Measurements from ENCODE around the gene FAIM2. TPM values are rescaled to one million over a fixed set of nuclear protein-coding genes. Genes with fewer than 3 reads are reported as not detected.

FAIM2 gene
- total and polyA plus RNA-seq, 9 of the 15 experiments (the other 6 are each of a cell fraction or from before 2014, with no cell fraction given): 0.01 to 0.10 TPM; not detected in 7

DNA sequence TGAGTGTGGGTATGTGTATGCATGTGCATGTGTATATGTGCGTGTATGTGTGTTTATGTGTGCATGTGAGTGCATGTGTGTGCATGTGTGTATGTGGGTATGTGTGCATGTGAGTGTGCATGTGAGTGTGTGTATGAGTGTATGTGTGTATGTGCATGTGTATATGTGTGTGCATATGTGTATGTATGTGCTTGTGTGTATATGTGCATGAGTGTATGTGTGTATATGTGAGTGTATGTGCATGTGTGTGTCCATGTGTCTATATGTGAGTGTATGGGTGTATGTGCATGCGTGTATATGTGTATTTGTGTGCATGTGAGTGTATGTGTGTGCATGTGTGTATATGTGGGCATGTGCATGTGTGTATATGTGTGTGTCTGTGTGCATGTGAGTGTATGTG lies 25.7 kb downstream of the FAIM2 start:
- Histone ChIP-seq H3K79me2 (ENCODE audit: control insufficient read depth, insufficient read depth, low read length) (no peaks in the 10 kb centered on the region), H3K4me2 (ENCODE audit: insufficient read depth, low read length) (no peak overlapping the region), H2AFZ (ENCODE audit: low read depth, low read length) (no peak overlapping the region), H4K20me1 (replicated peaks; ENCODE audit: control insufficient read depth, insufficient read depth, low read length) (no peaks in the 10 kb centered on the region), H3K27me3 (ENCODE audit: control insufficient read depth in 2 of 2, insufficient read depth in 2 of 2, low read length in 2 of 2) (peaks cover 0 to 12% of the 10 kb centered on the region in 2 experiments; a peak in 2 of 5 replicates), H3K9me3 (replicated peaks; ENCODE audit: control insufficient read depth, insufficient read depth, low read depth, low read length) (peaks cover 18% of the 10 kb centered on the region), H3K4me1 (replicated peaks in 1 of 2; ENCODE audit: control insufficient read depth in 2 of 2, insufficient read depth in 2 of 2, low read length in 2 of 2) (peaks cover 4 to 5% of the 10 kb centered on the region in 2 experiments; a peak in 4 of 5 replicates), H3K36me3 (ENCODE audit: control insufficient read depth, insufficient read depth, low read length) (no peaks in the 10 kb centered on the region), H3K27ac (ENCODE audit: extremely low read depth, low read depth, low read length) (no peak overlapping the region; the same call in 2 of the 3 replicates), H3K4me3 (no peak overlapping the region), H3K9ac (ENCODE audit: insufficient read depth in 1 of 2, low read depth in 2 of 2, low read length in 2 of 2) (no peak overlapping the region), H3K9me1 (ENCODE audit: control insufficient read depth, insufficient read depth, low read length) (no peaks in the 10 kb centered on the region)
- FAIRE-seq (no peak), ATAC-seq (no peak), DNase-seq (ENCODE audit: extremely low read depth in 1 of 4, low spot score in 3 of 4) (no peak)
- peak in 1 of 2 experiments; percentile 68; a peak in 1 of 4 replicates for TF ChIP-seq KDM1A (IDR thresholded peaks at IDR 0.05)
- peak; percentile 75; the same call in 1 of the 2 replicates for TF ChIP-seq TSC22D4 (tag; IDR thresholded peaks at IDR 0.05)
- TF ChIP-seq PHF20 (IDR thresholded peaks at IDR 0.05; ENCODE audit: partially characterized antibody): no peak
- TF ChIP-seq MXI1 (IDR thresholded peaks at IDR 0.05; ENCODE audit: low read depth, low read length): no peak
- intact Hi-C loops (cut with micrococcal nuclease) (no loop called here), in situ Hi-C loops (cut with MboI) (no loop called here)
- ChIA-PET CTCF (ENCODE audit: low intra/inter-chr PET ratio) (no interaction called here), POLR2A (no interaction called here)
- 3% methylated on average over 2 of the region's 2 CpGs for WGBS (ENCODE audit: insufficient coverage, low coverage, missing lambda C conversion rate)
- BruUV-seq (replicated peaks): no TSS peak

GRCh38 chr12:49877066-49877465 lies 26.6 kb downstream of the FAIM2 start:
- H3K4me1 ChIP-seq (replicated peaks in 1 of 2; ENCODE audit: control insufficient read depth in 2 of 2, insufficient read depth in 2 of 2, low read length in 2 of 2): peaks cover 4 to 5% of the 10 kb centered on the region in 2 experiments; a peak in 4 of 5 replicates
- H3K9me1 ChIP-seq (ENCODE audit: control insufficient read depth, insufficient read depth, low read length): no peaks in the 10 kb centered on the region
- ChIA-PET CTCF (ENCODE audit: low intra/inter-chr PET ratio) (no interaction called here), POLR2A (interaction anchor here (0.6 kb wide), 1 partner anchor 17 kb away, joined by 3 read pairs; no protein-coding TSS in a partner anchor)
- H3K4me3 ChIP-seq: no peak overlapping the region
- H4K20me1 ChIP-seq (replicated peaks; ENCODE audit: control insufficient read depth, insufficient read depth, low read length): no peaks in the 10 kb centered on the region
- no peak overlapping the region for H3K9ac ChIP-seq (ENCODE audit: insufficient read depth in 1 of 2, low read depth in 2 of 2, low read length in 2 of 2)
- H3K9me3 ChIP-seq (replicated peaks; ENCODE audit: control insufficient read depth, insufficient read depth, low read depth, low read length): peaks cover 18% of the 10 kb centered on the region
- no peak for FAIRE-seq
- intact Hi-C loops (cut with micrococcal nuclease): no loop called here
- no peak overlapping the region for H3K4me2 ChIP-seq (ENCODE audit: insufficient read depth, low read length)
- DNase-seq (ENCODE audit: extremely low read depth in 1 of 4, low spot score in 3 of 4): no peak
- no peak overlapping the region for H2AFZ ChIP-seq (ENCODE audit: low read depth, low read length)
- in situ Hi-C loops (cut with MboI): no loop called here
- TF ChIP-seq SMARCA5 (IDR thresholded peaks at IDR 0.05): no peak
- TF ChIP-seq KLF10 (CRISPR knock-in tag; IDR thresholded peaks at IDR 0.05): no peak
- TF ChIP-seq NFYB (IDR thresholded peaks at IDR 0.05; ENCODE audit: extremely low read depth, insufficient read length): no peak
- TF ChIP-seq PCBP1 (IDR thresholded peaks at IDR 0.05; ENCODE audit: low read depth, low read length, poor library complexity, severe bottlenecking): no peak
- no peak for TF ChIP-seq MAFF (IDR thresholded peaks at IDR 0.05; ENCODE audit: low read length)
- no peak for TF ChIP-seq MCM7 (IDR thresholded peaks at IDR 0.05)
- TF ChIP-seq ZNF696 (CRISPR knock-in tag; conservative IDR thresholded peaks at IDR 0.05): no peak
- TF ChIP-seq HNRNPK (IDR thresholded peaks at IDR 0.05; ENCODE audit: low read depth, low read length, poor library complexity, severe bottlenecking): no peak
- TF ChIP-seq HDAC2 (IDR thresholded peaks at IDR 0.05): no peak
- no peak for TF ChIP-seq ZNF764 (CRISPR knock-in tag; IDR thresholded peaks at IDR 0.05; ENCODE audit: low read depth)
- no peak for TF ChIP-seq TOE1 (IDR thresholded peaks at IDR 0.05; ENCODE audit: borderline replicate concordance)
- no peak for TF ChIP-seq TOE1 (CRISPR knock-in tag; IDR thresholded peaks at IDR 0.05; ENCODE audit: borderline replicate concordance, low read depth)
- no peaks in the 10 kb centered on the region for H3K36me3 ChIP-seq (ENCODE audit: control insufficient read depth, insufficient read depth, low read length)
- WGBS (ENCODE audit: insufficient coverage, low coverage, missing lambda C conversion rate): 15% methylated on average over 2 of the region's 5 CpGs
- H3K27ac ChIP-seq (ENCODE audit: extremely low read depth, low read depth, low read length): no peak overlapping the region
- no TSS peak for BruUV-seq (replicated peaks)
- no peaks in the 10 kb centered on the region for H3K79me2 ChIP-seq (ENCODE audit: control insufficient read depth, insufficient read depth, low read length)
- peaks cover 0 to 3% of the 10 kb centered on the region in 2 experiments; a peak in 2 of 5 replicates for H3K27me3 ChIP-seq (ENCODE audit: control insufficient read depth in 2 of 2, insufficient read depth in 2 of 2, low read length in 2 of 2)
- no peak for ATAC-seq
